ENCODE data around the gene MIGA2. TPM values are rescaled to one million over a fixed set of nuclear protein-coding genes. Genes with fewer than 3 reads are reported as not detected.

Gene MIGA2
- total RNA-seq, 4 donors from 2014 or later, result 27.5 to 49.3 (median 29.8) TPM

DNA sequence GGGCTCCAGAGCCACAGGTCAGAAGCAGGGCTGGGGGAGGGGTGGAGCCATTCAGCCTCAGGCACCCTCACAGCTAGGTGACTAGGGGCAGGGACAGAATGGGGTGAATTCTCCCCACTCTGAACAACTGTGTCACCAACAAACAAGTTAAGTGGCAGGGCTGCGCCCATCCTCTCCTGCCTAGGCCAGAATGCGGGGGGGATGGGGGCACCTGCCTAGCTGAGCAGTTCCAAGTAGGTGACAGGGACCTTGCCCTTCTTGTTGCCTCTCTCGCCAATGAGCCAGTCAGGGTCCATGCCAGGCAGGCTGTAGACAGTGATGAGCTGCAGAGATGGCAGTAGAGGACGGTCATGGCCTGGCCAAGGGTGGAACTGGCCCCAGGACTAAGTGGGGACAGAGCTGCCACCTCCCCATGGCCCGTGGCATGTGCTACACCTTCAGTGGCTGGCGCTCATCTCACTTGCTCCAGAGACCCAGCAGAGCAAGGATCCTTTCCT, 27.9 kb upstream of the MIGA2 start:
- Histone ChIP-seq H3K4me3 (no peak overlapping the region), H3K27me3 (no peaks in the 10 kb centered on the region), H3K9me3 (no peaks in the 10 kb centered on the region), H3K36me3 (peaks cover 34 to 100% (median 64%) of the 10 kb centered on the region in 3 donors), H3K4me1 (peaks cover 0 to 23% (median 5%) of the 10 kb centered on the region in 3 donors), H3K27ac (no peak overlapping the region)
- DNase-seq, result no peak
- intact Hi-C loops (cut with DNase I), result no loop called here
- TF ChIP-seq POLR2A (IDR thresholded peaks at IDR 0.05) (no peak), CTCF (IDR thresholded peaks at IDR 0.05) (no peak)
- 88 to 100% methylated on average over 3 to 5 of the region's 6 CpGs for WGBS, 2 donors

DNA sequence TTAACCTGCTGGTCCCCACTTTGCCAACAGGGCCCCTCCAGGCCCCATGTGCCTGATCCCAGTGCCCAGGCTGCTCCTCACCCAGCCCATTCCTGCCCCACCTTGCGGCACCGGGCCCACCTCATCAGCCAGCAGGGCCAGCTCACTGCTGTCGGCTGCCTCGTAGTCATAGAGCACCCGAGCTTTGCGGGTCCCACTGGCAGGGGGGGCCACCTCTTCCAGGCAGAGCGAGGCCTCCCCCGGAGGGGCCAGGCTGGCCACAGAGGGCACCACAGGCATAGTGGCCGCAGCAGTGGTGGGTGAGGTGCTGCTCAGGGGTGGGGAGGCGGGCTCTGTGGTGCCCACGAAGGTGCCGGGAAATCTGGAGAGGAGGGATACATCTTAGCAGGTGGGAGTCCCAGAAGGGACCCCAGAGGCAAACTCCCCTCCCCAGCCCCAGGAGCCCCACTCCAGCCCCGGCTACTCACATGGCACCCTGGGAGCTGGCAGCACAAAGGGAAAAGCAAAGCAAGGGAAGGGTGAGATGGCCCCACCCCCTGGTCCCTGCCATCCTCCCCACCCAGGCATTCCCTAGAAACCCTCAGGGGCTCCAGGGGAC, 27.3 kb upstream of the MIGA2 start:
- TF ChIP-seq POLR2A (IDR thresholded peaks at IDR 0.05) (no peak), CTCF (IDR thresholded peaks at IDR 0.05) (no peak)
- Histone ChIP-seq H3K27me3 (no peaks in the 10 kb centered on the region), H3K4me3 (no peak overlapping the region), H3K9me3 (no peaks in the 10 kb centered on the region), H3K27ac (no peak overlapping the region), H3K4me1 (peaks cover 0 to 23% (median 5%) of the 10 kb centered on the region in 3 donors), H3K36me3 (peaks cover 40 to 100% (median 69%) of the 10 kb centered on the region in 3 donors)
- WGBS, 2 donors, result no CpG with 5 or more reads among the region's 13 CpGs
- DNase-seq, result no peak
- intact Hi-C loops (cut with DNase I), result no loop called here

DNA sequence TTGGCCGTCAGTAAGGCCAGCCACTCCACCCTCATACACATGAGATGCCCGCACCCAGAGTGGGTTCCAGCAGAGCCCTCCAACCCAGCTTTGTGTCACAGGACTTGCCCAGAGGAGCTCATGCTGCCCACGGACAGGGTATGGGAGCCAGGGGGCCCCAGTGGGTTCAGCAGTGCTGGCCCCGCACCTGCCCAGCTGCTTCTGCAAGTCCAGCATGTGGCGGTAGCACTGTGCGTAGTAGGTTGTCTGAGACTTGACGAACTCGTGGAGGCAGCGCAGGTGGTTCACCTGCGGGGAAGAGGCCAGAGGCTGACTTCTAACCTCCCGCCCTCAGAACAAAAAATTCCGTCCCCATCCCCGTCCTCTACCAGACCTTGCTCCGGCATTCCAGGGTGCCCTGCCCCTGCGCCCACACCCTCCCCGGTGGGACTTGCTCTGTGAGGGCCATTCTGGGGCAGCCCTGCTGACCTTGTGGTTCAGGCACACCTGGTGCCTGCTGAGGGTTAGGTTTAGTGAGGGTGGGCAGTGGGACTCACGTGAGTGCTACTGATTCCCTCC, 26.8 kb upstream of the MIGA2 start:
- no peaks in the 10 kb centered on the region for H3K9me3 ChIP-seq
- peaks cover 45 to 100% (median 74%) of the 10 kb centered on the region in 3 donors for H3K36me3 ChIP-seq
- intact Hi-C loops (cut with DNase I), result no loop called here
- no peaks in the 10 kb centered on the region for H3K27me3 ChIP-seq
- DNase-seq, result no peak
- H3K4me3 ChIP-seq, result no peak overlapping the region
- peaks cover 0 to 23% (median 5%) of the 10 kb centered on the region in 3 donors for H3K4me1 ChIP-seq
- 87 to 91% methylated on average over 12 to 13 of the region's 17 CpGs for WGBS, 2 donors
- H3K27ac ChIP-seq, result no peak overlapping the region
- TF ChIP-seq CTCF (IDR thresholded peaks at IDR 0.05) (no peak), POLR2A (IDR thresholded peaks at IDR 0.05) (no peak)

DNA sequence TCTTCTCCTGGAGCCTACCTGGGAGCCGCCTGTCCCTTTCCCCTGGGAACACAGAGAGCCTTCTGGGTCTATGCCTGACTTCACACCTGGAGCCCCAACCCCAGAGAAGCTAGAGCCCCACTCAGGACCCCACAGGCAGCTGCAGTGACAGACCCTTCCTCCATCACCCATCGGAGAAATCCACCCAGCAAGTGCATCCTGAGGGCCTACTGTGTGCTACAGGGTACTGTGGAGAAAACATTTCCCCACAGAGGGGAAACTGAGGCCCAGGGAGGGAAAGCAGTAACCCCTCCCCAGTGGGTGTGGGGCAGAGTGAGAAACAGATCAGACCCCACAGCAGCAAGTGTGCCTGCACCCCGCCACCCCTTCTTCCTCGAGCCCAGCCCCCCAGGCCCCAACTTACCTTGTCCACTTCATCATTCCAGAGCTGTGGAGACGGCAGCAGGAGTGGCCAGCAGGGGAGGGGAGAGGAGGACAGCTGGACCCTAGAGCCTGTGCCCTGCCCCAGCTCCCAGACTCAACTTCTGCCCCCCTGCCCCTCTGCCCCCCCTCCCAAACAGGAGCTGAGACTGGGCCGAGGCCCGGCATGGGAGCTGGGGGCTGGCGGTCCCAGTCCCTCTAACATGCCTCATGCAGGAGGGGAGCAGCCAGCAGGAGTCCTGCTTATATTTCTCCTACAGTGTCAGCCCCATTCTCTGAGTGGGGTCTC, 26.0 kb upstream of the MIGA2 start:
- Histone ChIP-seq H3K4me3 (no peak overlapping the region), H3K4me1 (peaks cover 0 to 23% (median 5%) of the 10 kb centered on the region in 3 donors), H3K27ac (no peak overlapping the region), H3K27me3 (no peaks in the 10 kb centered on the region), H3K9me3 (no peaks in the 10 kb centered on the region), H3K36me3 (peaks cover 39 to 100% (median 67%) of the 10 kb centered on the region in 3 donors)
- intact Hi-C loops (cut with DNase I), result no loop called here
- WGBS, 2 donors, result 67 to 95% methylated on average over 2 to 4 of the region's 8 CpGs
- TF ChIP-seq CTCF (IDR thresholded peaks at IDR 0.05), result no peak
- no peak for TF ChIP-seq POLR2A (IDR thresholded peaks at IDR 0.05)
- no peak for DNase-seq

GRCh38 chr9:129011170-129011569, 25.3 kb upstream of the MIGA2 start:
- Histone ChIP-seq H3K9me3 (no peaks in the 10 kb centered on the region), H3K4me1 (peaks cover 0 to 22% (median 5%) of the 10 kb centered on the region in 3 donors), H3K4me3 (no peak overlapping the region), H3K27ac (no peak overlapping the region), H3K36me3 (peaks cover 37 to 100% (median 59%) of the 10 kb centered on the region in 3 donors), H3K27me3 (no peaks in the 10 kb centered on the region)
- intact Hi-C loops (cut with DNase I), result no loop called here
- TF ChIP-seq POLR2A (IDR thresholded peaks at IDR 0.05) (no peak), CTCF (IDR thresholded peaks at IDR 0.05) (no peak)
- no peak for DNase-seq
- 76 to 88% methylated on average over 4 to 6 of the region's 19 CpGs for WGBS, 2 donors

Data from esophagus squamous epithelium (tissue), 5 donors.